T-helper 2 cell treated with Interferon-gamma antibody and Interleukin-4, amounts not matched to agents 100 ng/mL and 5 ng/mL, for 36 hours (primary cell): ENCODE data around the gene CYB561D1. TPM values are rescaled to one million over a fixed set of nuclear protein-coding genes. Genes with fewer than 3 reads are reported as not detected.

Experiments used
- intact Hi-C: fragments of 100-400 bp; cut with micrococcal nuclease; formaldehyde crosslinking; loops from one replicate; pipeline ENCODE4 v1.15.1; 2023
- total RNA-seq: library from RNA; stranded (reverse); gene quantifications from 2 replicates; pipeline ENCODE4 v1.2.3, GENCODE V29; 2022

Gene CYB561D1
- total RNA-seq, 1 donor from 2014 or later = 16.6 TPM

DNA sequence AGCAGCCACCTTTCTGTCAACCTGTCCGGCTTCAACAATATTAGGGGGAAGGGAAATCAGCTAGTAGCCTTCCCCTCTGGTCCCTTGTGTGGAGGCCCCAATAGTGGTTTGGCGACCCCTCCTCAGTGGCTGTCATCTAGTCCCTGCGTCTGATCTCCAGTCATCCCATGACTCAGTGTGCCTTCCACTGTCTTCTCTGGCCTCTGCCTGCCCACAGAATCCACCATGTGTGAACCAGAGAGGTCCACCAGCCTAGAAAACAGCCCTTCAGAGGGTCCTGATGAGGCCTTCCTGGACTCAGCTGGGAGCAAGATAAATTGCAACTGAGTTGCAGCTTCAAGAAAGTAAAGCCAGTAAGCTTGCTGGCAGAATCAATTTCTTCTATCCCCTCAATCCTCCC is 14.0 kb upstream of the CYB561D1 start:
- intact Hi-C loops = loop anchor here (5.0 to 10.0 kb wide), 3 partner anchors 142 to 385 kb away; partner anchors contain the start of genes PSRC1 and TMEM167B

DNA sequence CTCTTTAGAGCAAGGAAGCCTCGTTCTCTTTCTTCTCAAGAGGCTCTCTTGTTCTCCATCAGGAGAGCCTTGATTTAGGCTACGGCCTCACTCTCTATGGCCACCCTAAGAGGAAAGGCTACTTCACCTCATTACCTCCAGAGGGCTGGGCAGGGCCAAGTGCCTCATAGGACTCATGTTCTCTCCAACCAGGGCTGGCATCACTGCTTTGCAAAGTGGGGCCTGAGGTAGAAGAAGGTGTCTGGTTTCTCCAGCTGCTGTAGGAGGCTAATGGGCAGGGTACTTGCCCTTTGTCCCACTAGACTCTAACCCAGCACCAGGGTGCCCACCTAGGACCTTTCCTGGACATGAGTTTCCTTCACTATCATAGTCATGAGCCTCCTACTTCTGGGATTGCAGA is 12.2 kb upstream of the CYB561D1 start:
- intact Hi-C loops = loop anchor here (5.0 to 10.0 kb wide), 3 partner anchors 141 to 387 kb away; partner anchors contain the start of genes PSRC1 and TMEM167B

DNA sequence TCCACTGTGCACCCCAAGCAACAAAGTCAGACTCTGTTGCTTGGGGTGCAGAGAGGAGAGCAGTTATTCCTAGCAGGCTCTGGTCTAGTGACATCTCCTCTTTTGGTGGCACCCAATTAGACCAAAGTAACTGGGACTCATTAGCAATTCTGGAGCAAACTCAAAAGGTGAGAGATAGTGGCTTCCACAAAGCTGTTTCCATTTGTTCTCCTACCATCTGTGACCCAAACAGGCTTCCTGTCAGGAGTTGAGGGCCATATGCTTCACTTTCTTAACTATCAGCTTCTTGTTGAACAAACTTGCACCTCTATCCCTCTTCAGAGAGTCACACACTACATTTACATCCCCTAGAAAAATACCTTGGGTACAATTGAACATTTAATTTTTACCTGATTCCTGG is 11.7 kb upstream of the CYB561D1 start:
- intact Hi-C loops = loop anchor here (5.0 to 10.0 kb wide), 3 partner anchors 140 to 387 kb away; partner anchors contain the start of genes PSRC1 and TMEM167B

DNA sequence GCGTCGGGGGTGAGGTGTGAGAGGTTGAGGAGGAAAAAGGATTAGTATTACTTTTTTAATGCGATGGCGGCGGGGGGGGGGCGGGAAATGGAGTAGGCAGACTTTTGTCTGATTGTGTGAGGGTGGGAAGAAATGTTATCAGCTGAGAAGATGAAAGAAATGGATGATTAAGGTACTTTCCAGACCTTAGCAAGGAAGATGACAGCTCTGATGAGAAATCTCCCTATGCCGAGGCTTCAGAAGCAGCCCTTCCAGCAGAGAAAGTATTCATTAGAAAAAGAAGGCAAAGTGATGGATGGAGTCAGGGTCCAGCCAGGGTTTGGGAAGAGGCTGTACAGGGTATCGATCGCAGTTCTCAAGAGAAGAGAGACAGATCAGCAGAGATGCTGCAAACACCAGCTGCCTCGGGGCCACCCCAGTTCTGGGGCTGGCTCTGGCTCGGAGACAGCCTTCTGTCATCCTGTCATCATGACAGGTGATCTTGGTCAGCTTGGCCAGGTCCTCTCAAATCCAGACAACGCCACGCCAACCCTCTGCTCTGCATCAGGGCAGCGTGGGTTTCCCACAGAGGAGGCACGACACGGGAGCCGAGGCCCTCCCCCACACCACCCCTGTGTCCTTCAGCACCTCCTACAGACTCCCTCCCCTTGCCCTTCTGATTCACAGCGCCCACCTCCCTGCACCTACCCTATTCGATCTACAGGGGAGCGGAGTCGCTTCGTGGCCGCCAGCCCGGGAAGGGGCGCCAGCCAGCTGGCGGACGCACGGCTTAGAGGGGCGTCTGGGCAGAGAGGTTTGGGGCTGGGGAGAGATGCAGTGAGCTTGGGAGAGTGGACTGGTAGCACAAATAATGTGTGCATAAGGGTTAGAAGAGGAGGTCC is 10.9 kb upstream of the CYB561D1 start:
- intact Hi-C loops = loop anchor here (1.0 to 10.0 kb wide), 6 partner anchors 11 to 388 kb away; partner anchors contain the start of genes CYB561D1, GNAI3, PSMA5 and PSRC1

DNA sequence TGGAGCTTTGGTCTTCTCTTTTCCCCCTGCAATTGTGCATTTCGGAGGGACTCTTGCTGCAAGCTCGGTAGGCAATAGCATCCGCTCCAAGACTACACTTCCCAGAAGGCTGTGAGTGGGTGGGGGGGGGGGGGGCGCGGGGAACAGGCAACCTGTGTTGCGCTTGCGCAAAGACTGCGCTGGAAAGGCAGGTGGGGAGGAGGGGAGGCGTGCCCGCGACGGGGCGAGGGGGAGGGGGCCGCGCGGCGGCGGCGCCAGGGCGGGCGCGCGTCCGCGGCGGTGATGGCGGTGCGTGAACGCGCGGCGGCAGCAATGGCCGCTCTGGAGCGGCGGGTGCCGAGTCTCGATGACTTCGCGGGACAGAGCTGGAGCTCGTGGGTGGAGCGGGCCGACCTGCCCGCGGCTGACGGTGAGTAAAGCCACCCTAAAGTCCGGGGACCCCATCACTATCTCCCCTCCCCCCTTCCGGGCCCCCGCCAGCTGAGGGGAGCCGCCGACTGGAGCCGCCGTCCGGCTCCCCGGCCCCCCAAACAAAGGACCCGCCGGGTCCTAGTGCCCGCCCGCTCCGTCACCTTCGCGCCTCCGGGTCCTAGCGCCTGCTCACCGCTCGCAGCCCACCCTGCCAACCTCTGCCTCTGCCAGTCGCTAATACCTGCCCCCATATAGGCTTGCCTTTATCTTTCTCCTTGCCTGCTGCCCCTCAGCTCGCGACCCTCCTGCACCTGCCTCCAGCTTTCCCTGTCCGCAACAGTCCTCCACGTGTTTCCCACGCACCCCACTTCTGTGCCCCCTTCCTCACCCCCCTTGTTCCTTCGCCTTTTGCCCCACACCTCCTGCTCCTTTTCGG is 10.0 kb upstream of the CYB561D1 start, which contains the start of gene ATXN7L2:
Gene ATXN7L2, plus strand, starts transcription at position 234 of the 847 bp plus-strand sequence. Its CDS starts 49 bp downstream, at position 283.
- intact Hi-C loops = loop anchor here (1.0 to 10.0 kb wide), 7 partner anchors 10 to 389 kb away; partner anchors contain the start of genes CELSR2, CYB561D1, GNAI3 and PSMA5

DNA sequence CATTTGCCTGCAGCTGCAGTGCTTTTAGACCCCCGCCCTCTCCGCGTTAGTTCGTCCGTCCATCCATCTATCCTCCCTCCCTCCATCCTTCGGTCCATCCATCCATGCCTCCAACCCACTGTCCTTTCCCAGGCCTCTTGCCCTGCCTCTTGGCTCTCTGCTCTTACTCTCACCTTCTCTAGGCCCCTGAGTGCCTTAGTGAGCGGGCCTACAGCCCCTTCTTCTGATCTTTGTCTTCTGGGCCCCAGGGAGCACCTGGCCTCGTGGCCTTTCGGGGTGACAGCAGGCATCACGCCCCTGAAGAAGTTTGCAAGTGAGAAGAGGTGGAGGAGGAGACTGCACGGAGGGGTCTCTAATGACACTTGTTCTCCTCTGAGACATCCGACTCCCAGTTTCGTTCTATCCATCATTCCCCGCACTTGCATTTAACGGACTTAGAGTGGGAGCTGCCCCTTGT is 9.3 kb upstream of the CYB561D1 start:
- intact Hi-C loops = loop anchor here (1.0 to 10.0 kb wide), 4 partner anchors 138 to 390 kb away; partner anchors contain the start of genes CELSR2, PSRC1 and TMEM167B

DNA sequence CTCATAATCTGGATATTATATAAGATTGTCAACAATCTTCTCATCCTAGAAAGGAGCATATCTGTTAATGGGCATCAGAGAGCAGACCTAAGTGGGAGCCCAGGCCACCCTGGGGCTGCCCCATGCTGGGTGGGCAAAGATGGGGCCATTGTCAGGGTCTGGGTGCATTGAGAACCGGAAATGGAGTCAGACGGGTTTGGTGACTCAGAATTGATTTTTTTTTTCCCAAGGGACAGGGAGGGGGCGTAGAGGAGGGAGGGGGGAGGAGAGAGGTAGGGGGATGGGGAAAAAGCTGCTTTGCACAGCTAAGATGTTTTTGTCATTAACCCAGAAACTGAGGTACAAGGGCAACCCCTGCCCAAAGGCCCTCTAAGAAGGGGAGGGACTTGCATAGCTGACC is 8.9 kb upstream of the CYB561D1 start:
- intact Hi-C loops = loop anchor here (10.0 kb wide), 1 partner anchor 390 kb away; the partner anchor contains the start of gene TMEM167B

DNA sequence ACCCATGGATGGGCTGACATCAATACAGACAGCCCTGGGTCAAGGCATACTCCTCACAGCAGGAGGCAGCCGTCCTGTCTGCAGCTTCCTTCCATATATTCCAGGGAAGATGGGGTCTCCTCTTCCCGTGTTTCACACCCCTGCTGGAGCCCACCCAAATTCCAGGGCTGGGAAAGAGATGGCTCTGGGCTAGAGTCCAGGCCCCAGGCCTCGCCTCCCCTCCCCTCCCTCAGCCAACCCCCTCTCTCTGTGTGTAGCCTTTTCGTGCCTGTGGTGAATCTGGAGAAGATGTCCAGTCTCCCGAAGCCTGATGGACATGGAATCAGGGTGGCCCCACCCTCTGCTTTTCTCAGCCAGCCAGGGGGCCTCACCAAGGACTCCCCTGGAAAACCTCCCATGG is 6.6 kb upstream of the CYB561D1 start:
- intact Hi-C loops = loop anchor here (10.0 kb wide), 1 partner anchor 392 kb away; the partner anchor contains the start of gene TMEM167B

DNA sequence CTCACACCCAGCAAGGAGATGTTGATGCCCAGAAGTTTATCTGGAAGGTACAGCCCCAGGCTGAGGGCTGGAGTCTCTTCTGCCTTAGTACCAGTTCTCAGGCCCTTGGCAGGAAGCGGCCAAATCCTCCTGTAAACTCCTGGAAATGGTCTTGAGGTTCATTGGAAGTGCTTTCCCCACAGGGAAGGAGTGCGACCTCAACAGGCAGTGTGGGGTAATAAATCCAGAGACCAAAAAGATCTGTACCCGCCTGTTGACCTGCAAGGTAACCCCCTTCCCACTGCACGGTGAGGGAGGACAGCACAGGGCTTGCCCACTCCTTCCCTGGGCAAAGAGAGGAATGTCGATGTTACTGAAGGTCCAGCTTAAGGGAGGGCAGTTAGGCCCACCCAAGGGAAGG is 5.7 kb upstream of the CYB561D1 start:
- intact Hi-C loops = loop anchor here (10.0 kb wide), 1 partner anchor 393 kb away; the partner anchor contains the start of gene TMEM167B

DNA sequence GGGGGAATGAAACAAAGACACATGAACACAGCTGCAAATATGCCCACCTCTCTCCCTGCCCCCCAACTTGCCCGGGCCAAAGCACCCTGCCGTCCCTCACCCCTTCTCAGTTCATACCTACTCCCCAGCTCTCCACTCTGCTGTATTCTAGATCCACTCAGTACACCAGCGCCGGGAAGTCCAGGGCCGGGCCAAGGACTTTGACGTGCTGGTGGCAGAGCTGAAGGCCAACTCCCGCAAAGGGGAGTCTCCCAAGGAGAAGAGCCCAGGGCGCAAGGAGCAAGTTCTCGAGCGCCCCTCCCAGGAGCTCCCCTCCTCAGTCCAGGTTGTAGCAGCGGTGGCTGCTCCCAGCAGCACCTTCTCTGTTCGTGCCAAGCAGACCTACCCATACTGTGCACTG is 5.2 kb upstream of the CYB561D1 start:
- intact Hi-C loops = loop anchor here (10.0 kb wide), 1 partner anchor 394 kb away; the partner anchor contains the start of gene TMEM167B

DNA sequence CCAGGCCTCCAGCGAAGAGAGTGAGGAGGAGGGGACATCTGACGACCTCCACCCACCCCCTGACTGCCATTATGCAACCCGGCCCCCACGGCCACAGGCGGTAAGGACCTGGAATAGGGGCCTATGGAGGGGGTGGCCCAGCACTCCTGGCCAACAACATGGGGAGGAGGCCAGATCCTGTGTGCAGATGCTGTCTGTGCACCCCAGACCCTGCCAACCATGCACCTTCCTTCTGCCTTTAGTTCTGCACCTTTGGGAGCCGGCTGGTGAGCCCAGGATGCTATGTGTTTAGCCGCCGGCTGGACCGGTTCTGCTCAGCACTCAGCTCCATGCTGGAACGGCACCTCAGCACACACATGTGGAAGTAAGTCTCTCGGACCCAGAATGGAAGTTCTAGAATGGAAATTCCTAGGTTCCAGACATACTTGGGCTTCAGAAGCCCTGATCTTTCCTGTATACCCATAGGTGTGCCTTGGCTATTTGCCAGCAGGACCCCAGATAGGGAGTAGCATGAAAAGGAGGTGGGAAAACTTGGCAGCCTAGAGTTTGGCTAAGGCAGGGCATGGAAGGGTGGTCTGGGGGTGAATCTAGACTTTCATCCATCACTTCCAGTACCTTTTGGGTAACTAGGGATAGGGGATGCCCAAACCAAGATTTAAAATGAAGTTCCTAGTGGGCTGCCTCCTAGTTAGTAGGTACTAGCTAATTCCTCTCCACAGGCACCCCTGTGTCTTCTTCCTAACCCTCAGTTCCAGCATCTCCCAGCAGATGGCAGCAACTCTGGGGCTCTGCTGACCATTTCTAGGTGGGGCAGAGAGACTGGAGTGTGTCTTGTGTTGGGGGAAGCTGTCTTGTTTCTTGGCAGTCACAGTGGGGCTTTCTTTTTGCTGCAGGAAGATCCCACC is 3.6 kb upstream of the CYB561D1 start:
- intact Hi-C loops = loop anchor here (1.0 to 5.0 kb wide), 2 partner anchors 42 to 228 kb away; no protein-coding TSS in a partner anchor

DNA sequence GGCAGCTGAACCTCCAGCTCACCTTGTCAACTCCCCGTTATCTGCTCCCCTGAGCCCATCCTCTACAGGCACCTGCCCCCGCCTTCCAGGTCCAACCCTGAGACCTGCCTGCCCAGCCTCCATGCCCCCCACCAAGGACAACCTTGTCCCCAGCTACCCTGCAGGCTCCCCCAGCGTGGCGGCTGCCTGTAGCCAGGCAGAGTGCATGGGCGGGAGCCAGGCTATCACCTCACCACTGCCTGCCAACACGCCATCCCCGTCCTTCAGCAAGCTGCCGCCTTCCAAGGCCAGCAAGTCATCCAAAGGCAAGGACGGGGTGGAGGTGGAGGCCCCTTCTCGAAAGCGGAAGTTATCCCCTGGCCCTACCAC is 3.0 kb upstream of the CYB561D1 start:
- intact Hi-C loops = loop anchor here (1.0 to 5.0 kb wide), 2 partner anchors 41 to 229 kb away; no protein-coding TSS in a partner anchor

DNA sequence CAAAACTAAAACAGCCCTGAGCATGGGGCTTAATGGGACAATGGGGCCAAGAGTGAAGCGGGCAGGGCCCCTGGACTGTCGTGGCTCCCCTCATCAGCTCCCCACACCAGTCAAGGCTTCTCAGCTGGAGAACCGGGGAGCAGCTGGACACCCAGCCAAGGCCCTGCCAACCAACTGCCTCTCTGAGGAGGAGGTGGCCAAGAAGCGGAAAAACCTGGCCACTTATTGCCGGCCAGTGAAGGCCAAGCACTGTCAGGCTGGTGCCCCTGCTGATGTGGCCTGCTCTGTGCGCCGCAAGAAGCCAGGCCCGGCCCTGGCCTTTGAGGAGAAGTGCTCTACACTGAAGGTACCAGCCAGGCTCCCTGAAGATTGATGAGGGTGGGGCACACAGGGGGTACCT is 2.5 kb upstream of the CYB561D1 start:
- intact Hi-C loops = loop anchor here (5.0 kb wide), 1 partner anchor 229 kb away; no protein-coding TSS in a partner anchor

DNA sequence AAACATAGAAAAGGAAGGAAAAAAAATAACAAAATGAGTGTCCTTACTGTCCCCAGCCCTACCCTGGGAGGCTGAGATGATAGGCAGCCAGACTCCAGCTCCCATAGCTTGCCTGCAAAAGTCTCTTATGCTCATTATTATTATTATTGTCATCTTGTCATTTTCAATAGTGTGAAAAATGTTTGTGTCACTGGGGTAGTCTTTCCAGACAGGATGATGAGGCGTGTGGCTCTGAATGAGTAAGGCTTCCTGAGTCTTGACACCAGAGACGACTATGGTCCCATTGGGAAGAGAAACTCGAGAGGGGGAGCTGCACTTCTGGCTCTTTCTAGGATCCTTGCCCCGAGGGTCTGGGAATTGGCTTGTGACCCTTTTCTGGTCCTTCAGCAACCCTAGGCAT is 1.1 kb upstream of the CYB561D1 start:
- intact Hi-C loops = loop anchor here (5.0 kb wide), 1 partner anchor 230 kb away; no protein-coding TSS in a partner anchor

DNA sequence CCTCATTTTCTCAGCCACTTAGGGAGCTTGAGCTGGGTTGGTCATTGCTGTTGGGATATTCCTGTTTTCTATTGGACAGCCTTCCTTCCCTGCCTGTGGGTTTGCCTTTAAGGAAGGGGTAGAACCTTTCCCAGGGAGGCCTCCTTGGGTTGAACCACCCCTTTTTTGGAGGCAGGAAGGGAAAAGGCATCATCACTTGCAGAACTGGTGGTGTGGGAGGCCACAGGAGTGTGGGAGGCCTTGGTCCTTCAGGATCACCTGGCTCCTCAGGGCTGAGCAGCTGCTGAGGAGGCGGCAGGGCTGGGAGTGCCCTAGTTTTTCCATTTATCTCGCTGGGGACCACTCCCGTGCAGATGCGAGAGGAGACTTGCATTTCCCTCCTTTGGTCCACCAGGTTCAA is 667 bp upstream of the CYB561D1 start:
- intact Hi-C loops = loop anchor here (5.0 kb wide), 1 partner anchor 231 kb away; no protein-coding TSS in a partner anchor

DNA sequence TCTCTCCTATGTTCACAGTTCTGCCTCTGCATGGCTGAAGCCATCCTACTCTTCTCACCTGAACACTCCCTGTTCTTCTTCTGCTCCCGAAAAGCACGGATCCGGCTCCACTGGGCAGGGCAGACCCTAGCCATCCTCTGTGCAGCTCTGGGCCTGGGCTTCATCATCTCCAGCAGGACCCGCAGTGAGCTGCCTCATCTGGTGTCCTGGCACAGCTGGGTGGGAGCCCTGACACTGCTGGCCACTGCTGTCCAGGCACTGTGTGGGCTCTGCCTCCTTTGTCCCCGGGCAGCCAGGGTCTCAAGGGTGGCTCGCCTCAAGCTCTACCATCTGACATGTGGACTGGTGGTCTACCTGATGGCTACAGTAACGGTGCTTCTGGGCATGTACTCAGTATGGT is 1.8 kb downstream of the CYB561D1 start:
- intact Hi-C loops = loop anchor here (2.0 kb wide), 1 partner anchor 69 kb away; the partner anchor contains the start of gene PSMA5

DNA sequence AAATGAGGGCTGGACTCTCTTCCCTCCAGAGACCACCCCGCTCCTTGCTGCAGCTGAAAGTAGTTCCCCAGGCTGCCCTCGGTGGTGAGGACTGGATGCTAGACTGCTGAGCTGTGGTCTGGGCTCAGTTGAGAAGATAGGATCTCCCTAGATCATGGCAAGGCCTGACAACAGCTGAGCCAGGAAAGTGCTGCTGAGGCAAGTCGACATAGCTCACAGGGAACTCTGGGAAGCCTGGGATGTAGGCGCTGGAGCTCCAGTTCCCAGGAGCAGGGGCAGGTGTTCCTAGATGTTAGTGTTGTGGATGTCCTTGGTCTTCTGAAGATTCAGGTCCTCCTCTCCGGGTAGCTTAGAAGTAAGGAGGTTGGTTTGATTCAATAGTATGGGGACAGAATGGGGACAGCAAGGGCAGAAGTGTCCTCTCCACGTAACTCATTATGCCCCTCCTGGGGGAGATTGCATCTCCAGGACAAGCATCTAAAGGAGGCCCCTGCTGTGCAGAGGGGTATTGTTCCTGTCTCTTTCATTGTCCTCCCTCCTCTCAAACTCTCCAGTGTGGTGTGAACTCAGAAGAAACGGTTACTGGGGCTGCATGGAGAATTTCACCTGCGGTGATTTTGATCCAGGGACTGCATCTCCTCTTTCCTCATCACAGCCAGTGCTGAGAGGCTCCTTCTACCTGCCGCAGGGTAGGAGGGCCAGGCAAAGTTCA is 3.7 kb downstream of the CYB561D1 start:
- intact Hi-C loops = loop anchor here (1.0 kb wide), 1 partner anchor 35 kb away; no protein-coding TSS in a partner anchor

DNA sequence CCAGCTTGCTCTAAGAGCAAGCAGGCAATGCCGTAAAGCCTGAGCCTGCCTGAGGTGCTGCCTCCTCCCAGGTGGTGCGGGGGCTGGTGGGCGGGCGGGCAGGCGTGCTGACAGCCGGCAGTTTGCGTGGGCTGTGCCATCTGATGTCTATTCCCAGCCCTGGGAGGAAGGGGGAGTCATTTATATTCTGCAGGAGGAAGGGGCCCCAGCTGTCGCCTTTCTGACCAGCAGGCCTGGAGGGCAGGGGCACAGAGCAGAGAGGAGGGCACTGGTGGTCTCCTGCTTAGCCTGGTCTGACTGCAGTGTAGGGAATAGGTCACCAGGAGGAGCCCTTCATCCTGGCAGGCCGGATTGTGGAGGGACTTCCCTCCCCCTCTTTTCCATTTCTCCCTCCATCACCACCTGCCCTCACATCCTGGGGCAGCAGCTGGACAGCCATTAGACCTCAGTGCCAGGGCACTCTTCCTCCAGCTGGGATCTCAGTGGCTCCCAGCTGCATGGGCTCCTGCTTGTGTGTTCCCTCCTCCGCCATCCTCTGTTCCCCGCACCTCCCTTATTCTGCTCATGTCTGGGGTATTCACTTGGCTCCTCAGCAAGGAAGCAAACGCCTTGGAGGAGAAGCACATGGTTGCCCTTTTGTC is 4.4 kb downstream of the CYB561D1 start:
- intact Hi-C loops = loop anchor here (1.0 kb wide), 1 partner anchor 34 kb away; no protein-coding TSS in a partner anchor
